HG02943 (cell line): ENCODE measurements around the gene ARHGAP1.

ENCODE experiments used
- ATAC-seq: cut with Tn5 transposase; IDR thresholded peaks from one replicate; pipeline ENCODE4 v1.9.1; 2021; ENCODE audit warnings: mild to moderate bottlenecking, low read depth, moderate library complexity; ENCODE audit not compliant: unreplicated experiment

The ARHGAP1 gene

GRCh38 chr11:46643986-46644385 is 56.4 kb downstream of the ARHGAP1 start:
- ATAC-seq = no peak

- no peak for ATAC-seq
Observed at GRCh38 chr11:46643531-46643930, 56.9 kb downstream of the ARHGAP1 start.

- ATAC-seq = no peak
Observed at GRCh38 chr11:46642627-46643335, 57.6 kb downstream of the ARHGAP1 start.

- ATAC-seq = no peak
Observed at GRCh38 chr11:46641639-46642038, 58.8 kb downstream of the ARHGAP1 start.

GRCh38 chr11:46640036-46640788 is 60.2 kb downstream of the ARHGAP1 start:
- no peak for ATAC-seq

GRCh38 chr11:46639197-46639839 is 61.1 kb downstream of the ARHGAP1 start:
- no peak for ATAC-seq

- ATAC-seq = no peak
Observed at GRCh38 chr11:46637546-46637945, 62.9 kb downstream of the ARHGAP1 start.

GRCh38 chr11:46635557-46636139 is 64.8 kb downstream of the ARHGAP1 start:
- ATAC-seq = no peak

GRCh38 chr11:46633291-46634217 is 66.9 kb downstream of the ARHGAP1 start:
- ATAC-seq = no peak

- ATAC-seq = no peak
Observed at GRCh38 chr11:46632502-46632901, 67.9 kb downstream of the ARHGAP1 start.

GRCh38 chr11:46631676-46632075 is 68.7 kb downstream of the ARHGAP1 start:
- ATAC-seq = no peak

- ATAC-seq = no peak
Observed at GRCh38 chr11:46630237-46630636, 70.2 kb downstream of the ARHGAP1 start.

GRCh38 chr11:46628961-46629360 is 71.5 kb downstream of the ARHGAP1 start:
- ATAC-seq = no peak
